GM18858 (cell line): ENCODE measurements around the gene UQCRQ.

Experiments
- ATAC-seq: cut with Tn5 transposase; IDR thresholded peaks from one replicate; pipeline ENCODE4 v1.9.1; 2021; ENCODE audit not compliant: unreplicated experiment

The UQCRQ gene

GRCh38 chr5:132868754-132869153, 2.3 kb downstream of the UQCRQ start:
- no peak for ATAC-seq

- no peak for ATAC-seq
These were observed 4.4 kb downstream of the UQCRQ start for GRCh38 chr5:132870801-132871200.

GRCh38 chr5:132871459-132872284, 5.2 kb downstream of the UQCRQ start:
- ATAC-seq, result no peak

- no peak for ATAC-seq
These were observed 6.3 kb downstream of the UQCRQ start for GRCh38 chr5:132872788-132873118.

GRCh38 chr5:132873119-132873929, 6.9 kb downstream of the UQCRQ start, which contains the start of gene LEAP2:
LEAP2 (plus strand) TSS chr5:132873668; CDS start chr5:132873695, 27 bp downstream.
- no peak for ATAC-seq

GRCh38 chr5:132873930-132874271, 7.5 kb downstream of the UQCRQ start:
- no peak for ATAC-seq

- ATAC-seq, result no peak
These were observed 9.7 kb downstream of the UQCRQ start for GRCh38 chr5:132876020-132876759.

- no peak for ATAC-seq
These were observed 11.0 kb downstream of the UQCRQ start for GRCh38 chr5:132877466-132877865.

GRCh38 chr5:132877938-132878337, 11.5 kb downstream of the UQCRQ start:
- no peak for ATAC-seq

- no peak for ATAC-seq
These were observed 16.9 kb downstream of the UQCRQ start for GRCh38 chr5:132883261-132883834.

GRCh38 chr5:132884548-132884947, 18.1 kb downstream of the UQCRQ start:
- no peak for ATAC-seq

- no peak for ATAC-seq
These were observed 19.8 kb downstream of the UQCRQ start for GRCh38 chr5:132886064-132886823.

- ATAC-seq, result no peak
These were observed 20.8 kb downstream of the UQCRQ start for GRCh38 chr5:132887283-132887682.

GRCh38 chr5:132889501-132889900, 23.1 kb downstream of the UQCRQ start:
- ATAC-seq, result no peak

- ATAC-seq, result no peak
These were observed 24.4 kb downstream of the UQCRQ start for GRCh38 chr5:132890817-132891216.

GRCh38 chr5:132895719-132896305, 29.4 kb downstream of the UQCRQ start:
- no peak for ATAC-seq

GRCh38 chr5:132896685-132897084, 30.2 kb downstream of the UQCRQ start:
- ATAC-seq, result no peak

- no peak for ATAC-seq
These were observed 31.7 kb downstream of the UQCRQ start for GRCh38 chr5:132898094-132898493.

- ATAC-seq, result no peak
These were observed 34.6 kb downstream of the UQCRQ start for GRCh38 chr5:132901036-132901435.

- no peak for ATAC-seq
These were observed 35.3 kb downstream of the UQCRQ start for GRCh38 chr5:132901730-132902129.
